MCF 10A (cell line): ENCODE data around the gene FAM170A. TPM values are rescaled to one million over a fixed set of nuclear protein-coding genes. Genes with fewer than 3 reads are reported as not detected.

Experiments
- BruUV-seq: library from RNA; stranded (reverse); fragments of 400-500 nt; replicated peaks from 2 replicates; lab custom pipeline; 2021; lab: Mats Ljungman, UMichigan
- CTCF ChIA-PET: fragments of 300-600 bp; sonication (Branson Sonifier 250); formaldehyde crosslinking; extraction: SDS; loops from one replicate; lab custom pipeline; 2021; ENCODE audit warnings: antibody characterized with exemption, inconsistent platforms; lab: Yijun Ruan, JAX
- POLR2A ChIA-PET: fragments of 300-600, 350-650 bp; sonication (Branson Sonifier 250); formaldehyde crosslinking; extraction: SDS; loops from one replicate; lab custom pipeline; 2020; ENCODE audit warnings: antibody characterized with exemption, inconsistent platforms; lab: Yijun Ruan, JAX
- DNase-seq: peaks from one replicate; pipeline ENCODE4 v3.0.0-alpha.2; 2018; ENCODE audit not compliant: unreplicated experiment
- H3K27ac Mint-ChIP-seq: one replicate; pipeline ENCODE4 v1.8.0; 2022; ENCODE audit warnings: mild to moderate bottlenecking, low read depth, mixed read lengths; ENCODE audit not compliant: unreplicated experiment
- H3K27me3 Mint-ChIP-seq: one replicate; pipeline ENCODE4 v1.8.0; 2022; ENCODE audit warnings: mixed read lengths; ENCODE audit not compliant: insufficient read depth, unreplicated experiment
- H3K36me3 Mint-ChIP-seq: one replicate; pipeline ENCODE4 v1.8.0; 2022; ENCODE audit warnings: mild to moderate bottlenecking, moderate library complexity, mixed read lengths; ENCODE audit not compliant: insufficient read depth, unreplicated experiment
- H3K4me1 Mint-ChIP-seq: one replicate; pipeline ENCODE4 v1.8.0; 2022; ENCODE audit warnings: mixed read lengths; ENCODE audit not compliant: insufficient read depth, unreplicated experiment
- H3K4me3 Mint-ChIP-seq: one replicate; pipeline ENCODE4 v1.8.0; 2022; ENCODE audit warnings: mild to moderate bottlenecking, moderate library complexity, mixed read lengths; ENCODE audit not compliant: unreplicated experiment
- H3K9me3 Mint-ChIP-seq: one replicate; pipeline ENCODE4 v1.8.0; 2022; ENCODE audit warnings: mixed read lengths; ENCODE audit not compliant: unreplicated experiment
- intact Hi-C: fragments of 100-400 bp; cut with micrococcal nuclease; formaldehyde crosslinking; loops from 2 replicates; pipeline ENCODE4 v1.14.1; 2022
- total RNA-seq: library from RNA; stranded (reverse); gene quantifications from 2 replicates; pipeline ENCODE4 v1.2.3, GENCODE V29; 2022
- TF ChIP-seq, protein P1 (sequence below): fragments of 200-600 bp; IDR thresholded peaks from one replicate; pipeline ENCODE4 v1.8.0; 2022; ENCODE audit warnings: antibody characterized with exemption, mild to moderate bottlenecking; ENCODE audit not compliant: unreplicated experiment

Gene FAM170A
- total RNA-seq, 1 experiment from 2014 or later: not detected

DNA sequence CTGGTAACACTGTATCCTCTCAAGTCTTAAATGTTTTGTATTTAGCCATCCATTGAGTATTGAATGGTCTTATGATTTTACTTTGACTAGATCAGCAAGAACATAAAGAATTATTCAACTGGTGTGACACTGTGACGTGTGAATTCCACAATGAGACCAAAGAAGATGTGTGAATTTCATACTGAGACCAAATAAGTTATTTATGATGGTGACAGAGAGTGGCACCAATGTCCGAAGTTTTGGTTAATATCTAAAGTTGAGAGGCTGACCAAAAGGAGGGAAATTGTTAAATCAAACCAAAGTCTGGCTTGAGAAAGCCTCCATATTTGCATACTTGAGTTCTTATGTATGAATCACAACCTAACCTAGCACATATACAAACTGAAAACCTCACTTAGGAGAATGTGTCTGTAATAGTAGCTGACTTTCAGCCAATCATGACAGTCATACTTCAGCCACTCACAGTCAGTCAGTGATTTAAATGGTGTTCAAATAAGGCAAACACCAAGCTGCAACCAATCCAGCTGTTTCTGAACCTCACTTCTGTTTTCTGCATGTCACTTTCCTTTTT lies 31.5 kb upstream of the FAM170A start:
- POLR2A ChIA-PET: no interaction called here
- no peak for DNase-seq
- Mint-ChIP-seq H3K9me3 (peaks cover 11% of the 10 kb centered on the region), H3K4me1 (no peaks in the 10 kb centered on the region), H3K27me3 (no peaks in the 10 kb centered on the region), H3K36me3 (no peaks in the 10 kb centered on the region), H3K4me3 (no peak overlapping the region), H3K27ac (no peak overlapping the region)
- intact Hi-C loops: no loop called here
- TF ChIP-seq, protein P1, sequence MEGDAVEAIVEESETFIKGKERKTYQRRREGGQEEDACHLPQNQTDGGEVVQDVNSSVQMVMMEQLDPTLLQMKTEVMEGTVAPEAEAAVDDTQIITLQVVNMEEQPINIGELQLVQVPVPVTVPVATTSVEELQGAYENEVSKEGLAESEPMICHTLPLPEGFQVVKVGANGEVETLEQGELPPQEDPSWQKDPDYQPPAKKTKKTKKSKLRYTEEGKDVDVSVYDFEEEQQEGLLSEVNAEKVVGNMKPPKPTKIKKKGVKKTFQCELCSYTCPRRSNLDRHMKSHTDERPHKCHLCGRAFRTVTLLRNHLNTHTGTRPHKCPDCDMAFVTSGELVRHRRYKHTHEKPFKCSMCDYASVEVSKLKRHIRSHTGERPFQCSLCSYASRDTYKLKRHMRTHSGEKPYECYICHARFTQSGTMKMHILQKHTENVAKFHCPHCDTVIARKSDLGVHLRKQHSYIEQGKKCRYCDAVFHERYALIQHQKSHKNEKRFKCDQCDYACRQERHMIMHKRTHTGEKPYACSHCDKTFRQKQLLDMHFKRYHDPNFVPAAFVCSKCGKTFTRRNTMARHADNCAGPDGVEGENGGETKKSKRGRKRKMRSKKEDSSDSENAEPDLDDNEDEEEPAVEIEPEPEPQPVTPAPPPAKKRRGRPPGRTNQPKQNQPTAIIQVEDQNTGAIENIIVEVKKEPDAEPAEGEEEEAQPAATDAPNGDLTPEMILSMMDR: no peak
- CTCF ChIA-PET: no interaction called here
- BruUV-seq: no TSS peak

DNA sequence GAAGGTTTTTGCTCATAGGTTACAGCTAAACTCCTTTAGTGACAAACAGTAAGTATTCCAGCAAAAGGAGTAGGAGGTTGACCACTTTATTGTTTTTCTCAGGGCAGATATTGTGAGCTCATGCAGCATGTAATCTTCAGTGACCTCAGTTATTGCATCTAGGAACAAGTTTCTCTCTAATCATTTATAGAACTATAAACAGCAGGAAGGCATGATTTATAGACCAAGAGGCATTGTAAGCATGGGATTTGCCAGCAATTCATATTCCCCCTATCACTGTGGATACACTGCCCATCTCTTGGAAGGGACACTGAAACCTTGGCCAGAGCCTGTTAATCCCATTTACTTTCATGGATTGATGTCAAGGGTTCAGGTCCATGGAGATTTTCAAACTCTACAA lies 15.4 kb upstream of the FAM170A start:
- no peak for DNase-seq
- TF ChIP-seq, protein P1: no peak
- ChIA-PET POLR2A (no interaction called here), CTCF (interaction anchor here (1.0 kb wide), 1 partner anchor 115 kb away, joined by 3 read pairs; no protein-coding TSS in a partner anchor)
- Mint-ChIP-seq H3K27ac (no peak overlapping the region), H3K9me3 (peaks cover under 1% of the 10 kb centered on the region), H3K4me3 (no peak overlapping the region), H3K36me3 (peaks cover 6% of the 10 kb centered on the region), H3K4me1 (no peaks in the 10 kb centered on the region), H3K27me3 (no peaks in the 10 kb centered on the region)
- intact Hi-C loops: no loop called here
- no TSS peak for BruUV-seq

DNA sequence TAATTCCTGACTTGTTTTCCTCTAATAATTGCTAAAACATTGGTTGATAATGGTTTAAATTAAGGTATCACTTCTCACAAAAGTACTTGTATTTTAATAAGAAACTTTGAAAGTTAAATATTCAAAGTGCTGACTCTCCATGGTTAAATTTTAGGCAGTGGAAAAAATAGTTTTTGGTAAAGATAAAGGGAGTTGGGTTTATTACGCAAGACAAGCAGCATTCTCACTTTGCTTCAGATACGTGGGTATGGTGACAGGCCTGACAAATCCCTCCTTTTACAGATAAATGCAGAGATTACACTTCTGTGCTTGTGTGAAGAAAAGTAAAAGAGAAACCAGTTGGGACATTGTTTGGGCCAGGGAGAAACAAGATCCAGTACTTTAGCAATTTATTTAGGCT lies 14.5 kb upstream of the FAM170A start:
- H3K36me3 Mint-ChIP-seq: peaks cover 6% of the 10 kb centered on the region
- H3K27me3 Mint-ChIP-seq: no peaks in the 10 kb centered on the region
- CTCF ChIA-PET: no interaction called here
- no TSS peak for BruUV-seq
- H3K4me3 Mint-ChIP-seq: no peak overlapping the region
- POLR2A ChIA-PET: no interaction called here
- intact Hi-C loops: no loop called here
- H3K9me3 Mint-ChIP-seq: peaks cover 7% of the 10 kb centered on the region
- no peaks in the 10 kb centered on the region for H3K4me1 Mint-ChIP-seq
- TF ChIP-seq, protein P1: no peak
- H3K27ac Mint-ChIP-seq: no peak overlapping the region
- DNase-seq: no peak

DNA sequence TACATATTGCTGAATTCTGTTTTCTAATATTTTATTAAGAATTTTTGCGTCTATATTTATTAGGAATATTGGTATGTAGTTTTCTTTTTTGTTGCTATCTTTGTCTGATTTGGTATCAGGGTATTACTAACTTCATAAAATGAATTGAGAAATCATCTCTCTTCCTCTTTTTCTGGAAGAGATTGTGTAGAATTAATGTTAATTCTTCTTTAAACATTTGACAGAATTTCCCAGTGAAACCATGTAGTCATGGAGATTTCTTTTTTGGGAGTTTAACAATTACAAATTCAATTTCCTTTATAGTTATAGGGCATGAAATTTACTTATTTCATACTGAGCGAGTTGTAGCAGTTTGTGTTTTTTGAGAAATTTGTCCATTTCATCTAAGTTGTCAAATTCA lies 3.3 kb upstream of the FAM170A start:
- no TSS peak for BruUV-seq
- POLR2A ChIA-PET: interaction anchor here (0.6 kb wide), 1 partner anchor 1937 kb away, joined by 3 read pairs; no protein-coding TSS in a partner anchor
- H3K36me3 Mint-ChIP-seq: no peaks in the 10 kb centered on the region
- H3K4me3 Mint-ChIP-seq: no peak overlapping the region
- no peaks in the 10 kb centered on the region for H3K9me3 Mint-ChIP-seq
- TF ChIP-seq, protein P1: no peak
- intact Hi-C loops: loop anchor here (10.0 kb wide), 1 partner anchor 89 kb away; no protein-coding TSS in a partner anchor
- CTCF ChIA-PET: interaction anchor here (0.7 kb wide), 1 partner anchor 252 kb away, joined by 3 read pairs; no protein-coding TSS in a partner anchor
- H3K4me1 Mint-ChIP-seq: no peaks in the 10 kb centered on the region
- H3K27ac Mint-ChIP-seq: no peak overlapping the region
- H3K27me3 Mint-ChIP-seq: no peaks in the 10 kb centered on the region
- DNase-seq: no peak
